ENCODE results near the gene IBTK. TPM values are rescaled to one million over a fixed set of nuclear protein-coding genes. Genes with fewer than 3 reads are reported as not detected.

Gene IBTK
- total RNA-seq, 1 donor from 2014 or later, result 92.9 TPM

DNA sequence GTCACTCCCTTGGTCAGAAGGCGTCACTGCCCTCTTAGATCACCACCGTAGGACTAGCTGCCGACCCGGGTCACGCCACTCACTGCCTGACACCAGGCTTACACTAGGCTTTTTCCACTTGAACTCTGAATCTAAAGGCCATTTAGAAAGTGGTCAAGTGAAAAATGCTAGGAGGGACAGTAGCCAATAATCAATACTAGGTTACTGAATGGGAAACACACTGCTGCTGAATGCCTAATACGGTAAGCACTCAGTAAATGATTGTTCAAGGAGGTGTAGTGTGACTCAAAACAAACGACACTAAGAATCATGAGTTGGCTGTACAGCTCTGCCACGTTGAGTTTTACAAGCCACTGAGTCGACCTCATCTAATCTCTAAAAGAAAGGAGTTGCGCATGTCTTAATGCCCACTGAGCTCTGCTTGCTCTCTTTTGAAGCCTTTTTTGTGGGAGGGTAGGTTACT, 760 bp upstream of the IBTK start:
- Histone ChIP-seq H3K4me3 (ENCODE audit: low read depth, low read length) (peak overlapping the region; percentile 82), H3K27me3 (ENCODE audit: control insufficient read depth, insufficient read depth, low read length) (no peaks in the 10 kb centered on the region), H3K36me3 (ENCODE audit: control insufficient read depth, insufficient read depth, low read length) (peaks cover 3% of the 10 kb centered on the region)
- FAIRE-seq (no peak), DNase-seq (ENCODE audit: low read depth) (peak; percentile 93)
- TF ChIP-seq, protein P1, sequence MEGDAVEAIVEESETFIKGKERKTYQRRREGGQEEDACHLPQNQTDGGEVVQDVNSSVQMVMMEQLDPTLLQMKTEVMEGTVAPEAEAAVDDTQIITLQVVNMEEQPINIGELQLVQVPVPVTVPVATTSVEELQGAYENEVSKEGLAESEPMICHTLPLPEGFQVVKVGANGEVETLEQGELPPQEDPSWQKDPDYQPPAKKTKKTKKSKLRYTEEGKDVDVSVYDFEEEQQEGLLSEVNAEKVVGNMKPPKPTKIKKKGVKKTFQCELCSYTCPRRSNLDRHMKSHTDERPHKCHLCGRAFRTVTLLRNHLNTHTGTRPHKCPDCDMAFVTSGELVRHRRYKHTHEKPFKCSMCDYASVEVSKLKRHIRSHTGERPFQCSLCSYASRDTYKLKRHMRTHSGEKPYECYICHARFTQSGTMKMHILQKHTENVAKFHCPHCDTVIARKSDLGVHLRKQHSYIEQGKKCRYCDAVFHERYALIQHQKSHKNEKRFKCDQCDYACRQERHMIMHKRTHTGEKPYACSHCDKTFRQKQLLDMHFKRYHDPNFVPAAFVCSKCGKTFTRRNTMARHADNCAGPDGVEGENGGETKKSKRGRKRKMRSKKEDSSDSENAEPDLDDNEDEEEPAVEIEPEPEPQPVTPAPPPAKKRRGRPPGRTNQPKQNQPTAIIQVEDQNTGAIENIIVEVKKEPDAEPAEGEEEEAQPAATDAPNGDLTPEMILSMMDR (IDR thresholded peaks at IDR 0.05; ENCODE audit: insufficient read depth, low read length, severe bottlenecking), result no peak

DNA sequence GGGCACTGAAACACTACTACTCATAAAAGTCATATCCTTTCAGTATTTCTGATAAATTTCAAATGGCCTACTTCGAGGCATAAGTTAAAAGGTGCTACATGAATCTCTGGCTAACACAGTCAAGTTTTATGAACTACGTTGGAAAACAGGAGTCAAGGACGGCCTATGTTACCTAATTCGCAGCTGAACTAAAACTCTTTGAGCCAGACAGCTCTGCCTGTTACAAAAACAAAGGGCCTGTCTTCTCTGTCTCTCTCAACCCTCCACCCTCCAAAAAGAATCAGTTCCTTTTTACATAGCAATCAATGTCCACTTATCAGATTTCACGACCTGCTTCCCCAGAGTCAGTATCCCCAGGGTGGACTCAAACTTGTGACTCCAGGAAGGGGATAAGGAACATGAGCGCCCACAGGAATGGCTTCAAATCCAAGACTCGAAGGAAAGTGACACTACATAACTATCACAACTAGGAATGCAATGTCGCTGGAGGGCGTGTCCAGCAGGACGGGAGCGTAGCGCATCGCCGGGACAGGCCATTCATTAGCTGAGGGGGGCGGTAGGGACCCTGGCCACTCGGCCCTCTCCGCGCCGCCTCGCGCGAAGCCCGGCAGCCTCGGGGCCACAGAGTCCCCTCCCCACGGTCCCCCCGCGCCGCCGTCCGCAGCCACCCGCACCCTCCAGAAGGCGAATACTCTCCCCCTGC, 591 bp downstream of the IBTK start:
- Histone ChIP-seq H3K27me3 (ENCODE audit: control insufficient read depth, insufficient read depth, low read length) (no peaks in the 10 kb centered on the region), H3K4me3 (ENCODE audit: low read depth, low read length) (peak overlapping the region; percentile 82), H3K36me3 (ENCODE audit: control insufficient read depth, insufficient read depth, low read length) (peaks cover 3% of the 10 kb centered on the region)
- DNase-seq (ENCODE audit: low read depth), result peak; percentile 22
- TF ChIP-seq, protein P1 (IDR thresholded peaks at IDR 0.05; ENCODE audit: insufficient read depth, low read length, severe bottlenecking), result no peak
- no peak for FAIRE-seq

DNA sequence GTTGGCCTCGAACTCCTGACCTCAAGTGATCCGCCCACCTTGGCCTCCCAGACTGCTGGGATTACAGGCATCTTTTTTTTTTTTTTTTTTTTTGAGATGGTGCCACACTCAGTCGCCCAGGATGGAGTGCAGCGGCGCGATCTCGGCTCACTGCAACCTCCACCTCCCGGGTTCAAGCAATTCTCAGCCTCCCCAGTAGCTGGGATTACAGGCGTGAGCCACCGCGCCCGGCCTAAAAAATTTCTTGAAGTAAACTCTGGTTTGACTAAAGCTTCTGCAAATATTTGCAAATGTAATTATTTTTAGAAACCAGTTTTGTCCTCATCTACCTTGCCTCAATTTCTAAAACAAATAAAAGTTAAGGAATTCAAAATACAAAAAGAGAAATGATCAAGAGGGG, 1.2 kb downstream of the IBTK start:
- FAIRE-seq (no peak), DNase-seq (ENCODE audit: low read depth) (no peak)
- peak overlapping the region; percentile 82 for H3K4me3 ChIP-seq (ENCODE audit: low read depth, low read length)
- H3K36me3 ChIP-seq (ENCODE audit: control insufficient read depth, insufficient read depth, low read length), result peaks cover 3% of the 10 kb centered on the region
- no peaks in the 10 kb centered on the region for H3K27me3 ChIP-seq (ENCODE audit: control insufficient read depth, insufficient read depth, low read length)
- TF ChIP-seq, protein P1 (IDR thresholded peaks at IDR 0.05; ENCODE audit: insufficient read depth, low read length, severe bottlenecking), result no peak

DNA sequence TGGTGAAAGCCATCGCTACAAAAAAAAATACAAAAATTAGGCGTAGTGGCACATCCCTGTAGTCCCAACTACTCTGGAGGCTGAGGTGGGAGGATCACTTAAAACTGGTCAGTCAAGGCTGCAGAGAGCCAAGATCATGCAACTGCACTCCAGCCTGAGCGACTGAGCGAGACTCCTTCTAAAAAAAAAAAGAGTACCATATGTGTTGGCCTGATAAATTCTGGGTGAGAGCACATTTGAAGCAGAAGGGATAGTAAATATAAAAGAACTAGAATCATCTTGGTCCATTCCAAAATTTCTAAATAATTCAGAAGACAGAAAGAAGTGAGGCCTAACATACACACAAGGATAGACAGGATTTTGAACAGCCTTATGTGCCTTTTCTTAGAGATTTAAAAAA, 2.2 kb downstream of the IBTK start:
- Histone ChIP-seq H3K27me3 (ENCODE audit: control insufficient read depth, insufficient read depth, low read length) (no peaks in the 10 kb centered on the region), H3K36me3 (ENCODE audit: control insufficient read depth, insufficient read depth, low read length) (peaks cover 3% of the 10 kb centered on the region), H3K4me3 (ENCODE audit: low read depth, low read length) (no peak overlapping the region)
- TF ChIP-seq, protein P1 (IDR thresholded peaks at IDR 0.05; ENCODE audit: insufficient read depth, low read length, severe bottlenecking), result no peak
- FAIRE-seq (no peak), DNase-seq (ENCODE audit: low read depth) (no peak)

DNA sequence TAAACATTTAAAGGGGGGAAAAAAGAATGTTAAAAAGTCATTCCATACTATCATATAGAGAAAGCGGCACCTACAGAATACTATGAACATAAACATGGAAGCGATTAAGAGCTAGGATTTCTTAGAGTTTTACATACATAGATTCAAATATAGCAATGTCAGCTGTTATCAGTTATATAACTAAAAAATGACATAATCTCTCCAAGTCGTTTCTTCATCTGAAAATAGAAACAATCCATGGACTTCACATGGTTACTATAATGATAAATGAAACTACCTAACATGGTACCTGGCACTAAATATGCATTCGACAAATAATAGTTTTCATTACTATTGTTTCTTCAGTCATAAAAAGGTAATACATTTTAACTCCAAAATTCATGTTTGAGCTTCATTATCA, 3.7 kb downstream of the IBTK start:
- Histone ChIP-seq H3K36me3 (ENCODE audit: control insufficient read depth, insufficient read depth, low read length) (peaks cover 4% of the 10 kb centered on the region), H3K27me3 (ENCODE audit: control insufficient read depth, insufficient read depth, low read length) (no peaks in the 10 kb centered on the region), H3K4me3 (ENCODE audit: low read depth, low read length) (no peak overlapping the region)
- FAIRE-seq, result no peak
- TF ChIP-seq, protein P1 (IDR thresholded peaks at IDR 0.05; ENCODE audit: insufficient read depth, low read length, severe bottlenecking), result no peak
- no peak for DNase-seq (ENCODE audit: low read depth)

DNA sequence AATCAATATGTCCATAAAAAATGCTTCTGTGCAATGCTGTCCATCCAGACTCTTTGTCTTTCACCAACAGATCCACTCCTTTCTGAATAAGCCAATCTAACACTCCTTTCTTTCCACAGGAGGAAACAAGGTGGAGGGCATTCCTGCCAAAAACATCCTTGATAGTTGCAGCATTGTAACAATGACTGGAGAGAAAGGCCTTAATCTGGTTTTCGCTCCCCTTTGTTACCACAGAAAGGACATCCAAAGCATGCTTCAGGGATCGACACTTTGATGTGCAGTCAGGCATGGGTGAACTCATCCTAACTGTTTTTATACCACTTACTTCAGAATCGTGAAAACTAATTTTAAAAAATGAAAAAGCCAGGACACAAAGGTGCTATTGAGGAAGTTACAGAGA, 7.4 kb downstream of the IBTK start:
- FAIRE-seq (no peak), DNase-seq (ENCODE audit: low read depth) (no peak)
- TF ChIP-seq, protein P1 (IDR thresholded peaks at IDR 0.05; ENCODE audit: insufficient read depth, low read length, severe bottlenecking), result no peak
- H3K4me3 ChIP-seq (ENCODE audit: low read depth, low read length), result no peak overlapping the region
- peaks cover 1% of the 10 kb centered on the region for H3K36me3 ChIP-seq (ENCODE audit: control insufficient read depth, insufficient read depth, low read length)
- no peaks in the 10 kb centered on the region for H3K27me3 ChIP-seq (ENCODE audit: control insufficient read depth, insufficient read depth, low read length)
